Astrocyte (in vitro differentiated cells and primary cell): Measurements from ENCODE around the gene CMTM8.

Experiments
- CTCF ChIP-seq: IDR thresholded peaks from 2 replicates; pipeline ENCODE4 v1.5.1; 2011; ENCODE audit warnings: low read depth, mild to moderate bottlenecking, inconsistent platforms, low read length, moderate library complexity; ENCODE audit not compliant: insufficient read depth
- EZH2 ChIP-seq: IDR thresholded peaks from 2 replicates; pipeline ENCODE4 v1.6.1; 2012; ENCODE audit warnings: mild to moderate bottlenecking, low read length, inconsistent platforms; ENCODE audit not compliant: insufficient read depth

- TF ChIP-seq EZH2: no peak
- no peak for TF ChIP-seq CTCF
Measured at GRCh38 chr3:32217339-32217738, 21.1 kb upstream of the CMTM8 start.
